Astrocyte (in vitro differentiated cells and primary cell): Measurements from ENCODE around the gene UBE2E2.

Experiments
- CTCF ChIP-seq: IDR thresholded peaks from 2 replicates; pipeline ENCODE4 v1.5.1; 2011; ENCODE audit warnings: low read depth, mild to moderate bottlenecking, inconsistent platforms, low read length, moderate library complexity; ENCODE audit not compliant: insufficient read depth
- EZH2 ChIP-seq: IDR thresholded peaks from 2 replicates; pipeline ENCODE4 v1.6.1; 2012; ENCODE audit warnings: mild to moderate bottlenecking, low read length, inconsistent platforms; ENCODE audit not compliant: insufficient read depth

DNA sequence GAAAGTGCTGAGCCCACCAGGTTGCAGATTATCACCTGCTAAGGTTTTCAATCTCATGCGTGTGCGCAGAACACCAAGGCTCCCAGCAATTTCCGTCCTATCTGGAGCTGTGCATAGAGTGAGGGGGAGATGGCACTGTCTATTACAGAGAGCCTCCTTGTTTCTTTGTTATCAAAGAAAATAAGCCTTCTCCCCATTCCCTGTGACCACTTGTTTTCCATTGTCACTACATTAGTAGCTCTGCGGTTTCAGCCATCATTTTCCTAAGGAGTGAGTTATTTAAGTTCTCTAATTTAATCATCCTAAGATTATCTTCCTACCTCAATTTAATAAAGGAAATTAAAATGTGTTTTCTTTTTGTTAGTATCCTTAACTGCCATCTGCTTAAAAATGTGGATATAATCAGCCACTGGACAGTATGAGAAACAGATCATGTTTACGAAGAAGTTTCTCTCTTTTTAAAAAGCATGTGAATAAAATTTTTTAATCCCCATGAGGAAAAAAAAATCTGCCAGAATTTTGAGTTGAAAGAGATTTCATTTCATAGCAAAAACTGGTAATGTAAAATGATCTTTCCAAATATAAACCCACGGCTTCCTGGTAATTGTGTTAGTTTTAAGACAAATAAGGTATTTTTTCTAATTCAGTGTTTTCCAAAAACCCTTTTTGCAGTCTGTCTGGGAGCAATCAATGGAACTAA is 430.3 kb downstream of the UBE2E2 start:
- TF ChIP-seq CTCF (no peak), EZH2 (no peak)
